GM23338 (cell line): ENCODE data around the gene TRPC6. TPM values are rescaled to one million over a fixed set of nuclear protein-coding genes. Genes with fewer than 3 reads are reported as not detected.

Source experiments
- ATAC-seq: fragments of 200-7000 bp; cut with Tn5 transposase; 3 replicates; pipeline ENCODE4 v1.9.1; 2020
- DNase-seq: peaks from one replicate; pipeline ENCODE4 v3.0.0-alpha.2; 2015; ENCODE audit warnings: low spot score
- H2AFZ ChIP-seq: fragments of 200-600 bp; sonication (generic); 2 replicates; pipeline ENCODE4 v1.8.0; 2016; ENCODE audit warnings: antibody characterized with exemption, mild to moderate bottlenecking, moderate library complexity
- H3F3A ChIP-seq: fragments of 200-600 bp; sonication (generic); replicated peaks from 2 replicates; pipeline ENCODE4 v1.8.0; 2017; ENCODE audit warnings: antibody characterized with exemption, mixed run types, low read depth
- H3K27ac ChIP-seq: fragments of 200-600 bp; sonication (generic); 2 replicates; pipeline ENCODE4 v1.6.1; 2016; ENCODE audit warnings: low read depth
- H3K27me3 ChIP-seq: fragments of 200-600 bp; sonication (generic); 2 replicates; pipeline ENCODE4 v1.8.0; 2016; ENCODE audit warnings: mild to moderate bottlenecking, mixed run types, moderate library complexity; ENCODE audit not compliant: insufficient read depth
- H3K36me3 ChIP-seq: fragments of 200-600 bp; sonication (generic); 2 replicates; pipeline ENCODE4 v1.8.0; 2016; ENCODE audit warnings: mild to moderate bottlenecking; ENCODE audit not compliant: insufficient read depth
- H3K4me1 ChIP-seq: fragments of 200-600 bp; sonication (generic); 2 replicates; pipeline ENCODE4 v1.8.0; 2016; ENCODE audit warnings: mild to moderate bottlenecking, moderate library complexity; ENCODE audit not compliant: insufficient read depth
- H3K4me2 ChIP-seq: fragments of 200-600 bp; sonication (generic); 2 replicates; pipeline ENCODE4 v1.7.1; 2017; ENCODE audit warnings: mixed run types
- H3K4me3 ChIP-seq: fragments of 200-600 bp; sonication (generic); 2 replicates; pipeline ENCODE4 v1.6.1; 2016; ENCODE audit warnings: mixed run types
- H3K79me2 ChIP-seq: fragments of 200-600 bp; sonication (generic); replicated peaks from 2 replicates; pipeline ENCODE4 v1.8.0; 2017; ENCODE audit warnings: mild to moderate bottlenecking; ENCODE audit not compliant: insufficient read depth
- H3K9me2 ChIP-seq: fragments of 200-600 bp; sonication (generic); 2 replicates; pipeline ENCODE4 v1.8.0; 2017; ENCODE audit not compliant: insufficient read depth
- H4K20me1 ChIP-seq: fragments of 200-600 bp; sonication (generic); replicated peaks from 2 replicates; pipeline ENCODE4 v1.8.0; 2017; ENCODE audit warnings: mild to moderate bottlenecking; ENCODE audit not compliant: insufficient read depth
- H3K27ac Mint-ChIP-seq: 2 replicates; pipeline ENCODE4 v1.8.0; 2020; ENCODE audit warnings: inconsistent platforms, mild to moderate bottlenecking, moderate library complexity, mixed read lengths
- H3K27me3 Mint-ChIP-seq: 3 replicates; pipeline ENCODE4 v1.8.0; 2022; ENCODE audit warnings: low read depth, mild to moderate bottlenecking, moderate library complexity, mixed read lengths, inconsistent platforms; ENCODE audit not compliant: insufficient read depth, poor library complexity
- H3K36me3 Mint-ChIP-seq: 3 replicates; pipeline ENCODE4 v1.8.0; 2021; ENCODE audit warnings: low read depth, mild to moderate bottlenecking, inconsistent platforms, moderate library complexity, mixed read lengths
- H3K4me1 Mint-ChIP-seq: 3 replicates; pipeline ENCODE4 v1.8.0; 2020; ENCODE audit warnings: mild to moderate bottlenecking, inconsistent platforms, mixed read lengths
- H3K4me3 Mint-ChIP-seq: 3 replicates; pipeline ENCODE4 v1.8.0; 2021; ENCODE audit warnings: moderate library complexity, mild to moderate bottlenecking, inconsistent platforms, mixed read lengths
- H3K9me3 Mint-ChIP-seq: 3 replicates; pipeline ENCODE4 v1.8.0; 2020; ENCODE audit warnings: moderate library complexity, mild to moderate bottlenecking, inconsistent platforms, mixed read lengths
- CREB1 ChIP-seq: fragments of 250-450 bp; sonication (Bioruptor Pico); IDR thresholded peaks from 2 replicates; pipeline ENCODE4 v1.5.0; 2020; ENCODE audit warnings: low read depth, mild to moderate bottlenecking, moderate library complexity
- CTCF ChIP-seq, 2 experiments: fragments of 200-600 bp in 1 of 2; sonication (generic) in 1 of 2; conservative IDR thresholded peaks; 2 replicates each; pipeline versions ENCODE4 v1.5.1 to v1.6.1; 2016 to 2017; ENCODE audit warnings: antibody characterized with exemption in 2 of 2, low read depth in 2 of 2, mild to moderate bottlenecking in 2 of 2, moderate library complexity in 1 of 2
- ETS1 ChIP-seq: IDR thresholded peaks from 2 replicates; pipeline ENCODE4 v1.6.1; 2016; ENCODE audit warnings: antibody characterized with exemption
- EZH2 ChIP-seq: fragments of 200-600 bp; sonication (generic); IDR thresholded peaks from one replicate; pipeline ENCODE4 v1.8.0; 2017; ENCODE audit warnings: antibody characterized with exemption, mild to moderate bottlenecking, low read depth; ENCODE audit not compliant: unreplicated experiment
- EZH2phosphoT487 ChIP-seq: fragments of 200-600 bp; sonication (generic); IDR thresholded peaks from one replicate; pipeline ENCODE4 v1.8.1; 2018; ENCODE audit warnings: antibody characterized with exemption; ENCODE audit not compliant: unreplicated experiment
- JUNB ChIP-seq: IDR thresholded peaks from one replicate; pipeline ENCODE4 v1.6.1; 2016; ENCODE audit warnings: antibody characterized with exemption; ENCODE audit not compliant: unreplicated experiment
- POLR2AphosphoS5 ChIP-seq: IDR thresholded peaks from 2 replicates; pipeline ENCODE4 v1.6.1; 2016; ENCODE audit warnings: antibody characterized with exemption, low read depth
- STAT1 ChIP-seq: IDR thresholded peaks from one replicate; pipeline ENCODE4 v1.6.1; 2016; ENCODE audit warnings: antibody characterized with exemption; ENCODE audit not compliant: unreplicated experiment
- ZNF114 ChIP-seq: fragments of 250-450 bp; sonication (Bioruptor Pico); IDR thresholded peaks from 2 replicates; pipeline ENCODE4 v1.5.0; 2020; ENCODE audit warnings: mild to moderate bottlenecking, moderate library complexity
- ZNF331 ChIP-seq: fragments of 250-450 bp; sonication (Bioruptor Pico); IDR thresholded peaks from 2 replicates; pipeline ENCODE4 v1.5.0; 2020; ENCODE audit warnings: low read depth, mild to moderate bottlenecking, moderate library complexity
- ZNF462 ChIP-seq: fragments of 250-450 bp; sonication (Bioruptor Pico); IDR thresholded peaks from 2 replicates; pipeline ENCODE4 v1.5.0; 2020; ENCODE audit warnings: mild to moderate bottlenecking, moderate library complexity
- polyA plus RNA-seq: library from polyadenylated mRNA; unstranded; fragments of >200 nt; fragmentation: Nextera tagmentation; extraction: Ambion mirVana; gene quantifications from 2 replicates; pipeline ENCODE4 v1.2.1, GENCODE V29; 2016
- total RNA-seq: library from RNA; depleted of rRNA; stranded (reverse); fragments of >200 nt; shearing (Covaris generic); gene quantifications from 2 replicates; pipeline ENCODE4 v1.2.3, GENCODE V29; 2014

Gene TRPC6
- total and polyA plus RNA-seq, 2 experiments from 2014 or later = 0.05 to 4.4 TPM

GRCh38 chr11:101577461-101577860, 6.3 kb downstream of the TRPC6 start:
- Mint-ChIP-seq H3K36me3 (no peaks in the 10 kb centered on the region), H3K4me1 (peaks cover 8% of the 10 kb centered on the region; the same call in 2 of the 3 replicates), H3K27ac (no peak overlapping the region), H3K4me3 (no peak overlapping the region), H3K27me3 (peaks cover 17% of the 10 kb centered on the region), H3K9me3 (0 out of 3 replicates have a peak, but pooled peaks cover 3% of the 10 kb centered on the region)
- Histone ChIP-seq H3K36me3 (no peaks in the 10 kb centered on the region), H3K79me2 (no peaks in the 10 kb centered on the region), H3K4me1 (peaks cover 12% of the 10 kb centered on the region; the same call in 1 of the 2 replicates), H3K4me2 (no peak overlapping the region), H3K4me3 (no peak overlapping the region), H2AFZ (no peak overlapping the region), H4K20me1 (no peaks in the 10 kb centered on the region), H3K27me3 (peaks cover 20% of the 10 kb centered on the region), H3K27ac (no peak overlapping the region), H3K9me2 (no peaks in the 10 kb centered on the region), H3F3A (no peaks in the 10 kb centered on the region)
- no peak for ATAC-seq
- no peak for TF ChIP-seq ZNF114 (CRISPR knock-in tag)
- TF ChIP-seq EZH2 = no peak
- TF ChIP-seq ZNF331 (CRISPR knock-in tag) = no peak
- DNase-seq = no peak

GRCh38 chr11:101576456-101576855, 7.4 kb downstream of the TRPC6 start:
- H3K27ac Mint-ChIP-seq = no peak overlapping the region
- H3K4me1 ChIP-seq = peaks cover 12% of the 10 kb centered on the region; the same call in 1 of the 2 replicates
- H3K27me3 ChIP-seq = peaks cover 10% of the 10 kb centered on the region
- no peaks in the 10 kb centered on the region for H3F3A ChIP-seq
- H3K4me3 ChIP-seq = no peak overlapping the region
- no peak overlapping the region for H2AFZ ChIP-seq
- H3K4me1 Mint-ChIP-seq = peaks cover 8% of the 10 kb centered on the region; the same call in 2 of the 3 replicates
- peaks cover 6% of the 10 kb centered on the region; the same call in 1 of the 3 replicates for H3K9me3 Mint-ChIP-seq
- no peaks in the 10 kb centered on the region for H3K36me3 ChIP-seq
- H3K4me2 ChIP-seq = peak overlapping the region; percentile 5; the same call in 1 of the 2 replicates
- TF ChIP-seq CTCF (conservative IDR thresholded peaks at IDR 0.05; ENCODE audit: low read depth in 2 of 2) (no peak), ZNF331 (CRISPR knock-in tag) (no peak), EZH2 (no peak), STAT1 (no peak), POLR2AphosphoS5 (no peak), ZNF114 (CRISPR knock-in tag) (no peak), CREB1 (CRISPR knock-in tag) (no peak), EZH2phosphoT487 (no peak), ETS1 (no peak), JUNB (no peak), ZNF462 (no peak)
- no peaks in the 10 kb centered on the region for H4K20me1 ChIP-seq
- no peak overlapping the region for H3K27ac ChIP-seq
- peaks cover 7% of the 10 kb centered on the region for H3K27me3 Mint-ChIP-seq
- ATAC-seq (no peak), DNase-seq (no peak)
- H3K9me2 ChIP-seq = no peaks in the 10 kb centered on the region
- no peaks in the 10 kb centered on the region for H3K79me2 ChIP-seq
- H3K36me3 Mint-ChIP-seq = no peaks in the 10 kb centered on the region
- no peak overlapping the region for H3K4me3 Mint-ChIP-seq
